AG04449 (cell line): ENCODE results near the gene TCN1.

Experiments
- CTCF ChIA-PET: fragments of 350-600 bp; formaldehyde crosslinking; extraction: SDS; loops from one replicate; lab custom pipeline; 2021; ENCODE audit warnings: antibody characterized with exemption; lab: Yijun Ruan, JAX
- POLR2A ChIA-PET: fragments of 400-600, 350-600 bp; formaldehyde crosslinking; extraction: SDS; loops from one replicate; lab custom pipeline; 2020; ENCODE audit warnings: antibody characterized with exemption, inconsistent platforms; lab: Yijun Ruan, JAX
- DNase-seq: peaks from one replicate; pipeline ENCODE4 v3.0.0-alpha.2; 2010; ENCODE audit warnings: low read depth, low spot score
- H3K4me3 ChIP-seq: 2 replicates; pipeline ENCODE4 v1.5.1; 2011; ENCODE audit warnings: low read depth, mild to moderate bottlenecking, control low read depth, low read length
- TF ChIP-seq, protein P1 (sequence below): IDR thresholded peaks from one replicate; pipeline ENCODE4 v1.5.1; 2011; ENCODE audit warnings: mild to moderate bottlenecking, moderate library complexity, low read length, control low read depth, inconsistent platforms; ENCODE audit not compliant: insufficient read depth; ENCODE audit errors: missing control alignments

The TCN1 gene

DNA sequence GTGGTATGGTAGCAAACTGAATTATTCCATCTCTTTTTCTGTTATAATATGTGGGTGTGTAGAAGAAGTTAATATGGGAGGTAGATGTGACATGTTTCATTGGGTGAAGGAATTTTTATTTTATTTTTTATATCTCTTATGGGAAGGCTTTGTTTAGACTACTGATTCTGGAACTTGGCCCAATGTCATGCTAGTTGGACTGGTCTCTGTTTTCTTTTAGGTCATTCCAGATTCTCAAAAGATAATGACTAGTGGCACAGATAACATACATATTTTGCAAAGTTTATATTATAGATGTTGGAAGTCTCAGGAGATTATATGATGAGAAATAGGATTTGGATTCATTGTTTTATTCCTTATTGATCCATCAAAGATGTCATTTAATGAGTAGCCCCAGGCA lies 11.0 kb upstream of the TCN1 start:
- TF ChIP-seq, protein P1, sequence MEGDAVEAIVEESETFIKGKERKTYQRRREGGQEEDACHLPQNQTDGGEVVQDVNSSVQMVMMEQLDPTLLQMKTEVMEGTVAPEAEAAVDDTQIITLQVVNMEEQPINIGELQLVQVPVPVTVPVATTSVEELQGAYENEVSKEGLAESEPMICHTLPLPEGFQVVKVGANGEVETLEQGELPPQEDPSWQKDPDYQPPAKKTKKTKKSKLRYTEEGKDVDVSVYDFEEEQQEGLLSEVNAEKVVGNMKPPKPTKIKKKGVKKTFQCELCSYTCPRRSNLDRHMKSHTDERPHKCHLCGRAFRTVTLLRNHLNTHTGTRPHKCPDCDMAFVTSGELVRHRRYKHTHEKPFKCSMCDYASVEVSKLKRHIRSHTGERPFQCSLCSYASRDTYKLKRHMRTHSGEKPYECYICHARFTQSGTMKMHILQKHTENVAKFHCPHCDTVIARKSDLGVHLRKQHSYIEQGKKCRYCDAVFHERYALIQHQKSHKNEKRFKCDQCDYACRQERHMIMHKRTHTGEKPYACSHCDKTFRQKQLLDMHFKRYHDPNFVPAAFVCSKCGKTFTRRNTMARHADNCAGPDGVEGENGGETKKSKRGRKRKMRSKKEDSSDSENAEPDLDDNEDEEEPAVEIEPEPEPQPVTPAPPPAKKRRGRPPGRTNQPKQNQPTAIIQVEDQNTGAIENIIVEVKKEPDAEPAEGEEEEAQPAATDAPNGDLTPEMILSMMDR = no peak
- no peak for DNase-seq
- H3K4me3 ChIP-seq = no peak overlapping the region
- ChIA-PET CTCF (no interaction called here), POLR2A (no interaction called here)

DNA sequence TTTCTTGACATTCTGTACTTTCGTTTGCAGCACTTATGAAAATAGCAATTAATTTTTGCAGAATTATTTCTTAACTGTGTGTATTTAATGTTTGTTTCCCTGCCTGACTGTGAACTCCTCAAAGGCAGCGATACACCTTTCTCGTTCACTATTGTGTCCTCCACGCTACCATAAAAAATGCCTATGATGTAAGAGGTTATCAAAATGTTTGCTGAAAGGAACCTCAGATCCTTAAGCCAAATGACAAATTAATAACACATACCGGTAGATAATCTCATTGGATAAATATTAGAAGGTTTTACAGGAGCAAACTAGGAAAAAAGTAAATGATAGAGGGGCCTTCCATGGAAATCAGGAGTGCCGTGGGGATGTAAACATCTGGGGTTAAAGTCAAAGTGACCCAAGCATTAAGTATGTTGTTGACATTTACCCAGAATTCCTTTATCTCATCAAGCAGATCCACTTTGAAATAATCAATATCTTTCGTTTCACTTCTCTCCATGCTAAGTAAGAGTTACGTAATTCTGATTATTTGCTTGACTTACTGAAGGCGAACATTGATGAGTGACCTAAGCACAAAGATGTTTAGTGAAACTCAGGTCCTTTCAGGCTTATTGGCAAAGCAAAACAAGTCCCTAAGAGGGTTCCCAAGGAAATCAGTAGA lies 9.7 kb upstream of the TCN1 start:
- no peak overlapping the region for H3K4me3 ChIP-seq
- DNase-seq = no peak
- TF ChIP-seq, protein P1 = no peak
- ChIA-PET CTCF (no interaction called here), POLR2A (no interaction called here)

DNA sequence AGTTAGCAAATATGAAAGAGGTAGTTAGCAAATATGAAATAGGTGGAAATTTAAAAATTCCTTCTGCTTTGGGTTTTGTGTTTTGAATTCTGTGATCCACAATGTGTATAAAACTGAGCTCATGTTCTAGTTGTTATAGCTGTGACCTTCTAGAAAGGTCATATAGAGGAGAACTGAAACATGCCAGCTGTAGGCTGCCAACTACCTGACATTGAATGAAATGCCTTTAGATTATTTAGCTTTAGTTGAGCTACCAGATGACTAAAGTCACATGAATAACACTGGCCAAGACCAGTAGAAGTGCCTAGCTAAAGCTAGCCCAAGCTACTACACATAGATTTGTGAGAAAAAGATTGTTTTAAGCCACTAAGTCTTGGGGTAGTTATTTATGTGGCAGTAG lies 5.8 kb upstream of the TCN1 start:
- TF ChIP-seq, protein P1 = no peak
- POLR2A ChIA-PET = no interaction called here
- DNase-seq = no peak
- H3K4me3 ChIP-seq = no peak overlapping the region
- CTCF ChIA-PET = no interaction called here

DNA sequence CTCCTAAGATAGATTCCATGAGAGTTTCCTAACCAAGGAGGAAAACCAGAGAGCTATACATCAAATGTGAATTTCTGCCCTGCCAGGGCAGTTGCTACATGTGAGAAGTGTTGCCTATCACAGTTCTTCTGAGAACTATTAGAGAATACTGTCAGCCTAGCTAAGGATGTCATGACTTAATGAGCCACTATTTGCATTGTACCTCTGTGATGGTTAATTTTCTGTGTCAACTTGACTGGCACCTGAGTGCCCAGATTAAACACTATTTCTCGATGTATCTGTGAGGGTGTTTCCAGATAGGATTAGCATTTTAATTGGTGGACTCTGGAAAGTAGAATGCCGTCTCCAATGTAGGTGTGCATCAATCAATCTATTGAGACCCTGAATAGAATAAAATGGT lies 1.7 kb upstream of the TCN1 start:
- CTCF ChIA-PET = no interaction called here
- TF ChIP-seq, protein P1 = no peak
- POLR2A ChIA-PET = no interaction called here

DNA sequence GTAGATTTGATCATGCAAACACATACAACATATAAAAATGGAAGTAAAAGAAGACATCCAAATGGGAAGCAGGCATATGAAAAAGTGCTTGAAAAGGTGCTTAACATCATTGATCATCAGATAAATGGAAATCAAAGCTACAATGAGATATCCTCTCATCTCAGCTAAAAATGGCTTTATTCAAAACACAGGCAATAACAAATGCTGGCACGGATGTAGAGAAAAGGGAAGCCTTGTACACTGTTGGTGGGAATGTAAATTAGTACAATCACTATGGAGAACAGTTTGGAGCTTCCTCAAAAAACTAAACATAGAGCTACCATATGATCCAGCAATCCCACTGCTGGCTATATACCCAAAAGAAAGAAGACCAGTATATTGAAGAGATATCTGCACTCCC lies 549 bp upstream of the TCN1 start:
- TF ChIP-seq, protein P1 = no peak
- DNase-seq = no peak
- POLR2A ChIA-PET = no interaction called here
- CTCF ChIA-PET = no interaction called here
- H3K4me3 ChIP-seq = no peak overlapping the region

More for the DNA sequence above, 1.7 kb upstream of the TCN1 start:
- DNase-seq = no peak
- H3K4me3 ChIP-seq = no peak overlapping the region

DNA sequence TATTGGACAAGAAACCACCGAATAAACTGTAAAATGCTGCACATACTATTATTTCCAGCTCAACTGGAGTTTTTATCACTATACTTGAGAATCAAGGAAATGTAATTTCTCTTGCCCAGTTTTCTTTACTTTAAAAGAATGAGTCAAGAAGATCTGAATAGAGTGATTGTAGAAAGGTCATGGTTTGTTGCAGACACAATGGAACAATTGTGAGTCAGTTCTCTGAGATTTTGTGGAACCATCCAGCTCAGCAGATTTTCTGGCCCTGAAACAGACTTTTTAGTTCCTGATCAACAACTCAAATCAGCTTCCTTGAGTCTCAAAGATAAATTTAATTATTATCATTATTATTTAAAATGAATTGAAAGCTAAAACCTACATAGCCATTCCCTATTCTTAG lies 1.3 kb downstream of the TCN1 start:
- no peak for DNase-seq
- POLR2A ChIA-PET = no interaction called here
- CTCF ChIA-PET = no interaction called here
- H3K4me3 ChIP-seq = no peak overlapping the region
- TF ChIP-seq, protein P1 = no peak
